ENCODE measurements around the gene HOXD4.
A peak's percentile ranks its signal among the peaks of the same experiment; 100 is the strongest.

HOXD4 gene

GRCh38 chr2:176178038-176178756 is 26.8 kb downstream of the HOXD4 start:
- H3K4me3 ChIP-seq (ENCODE audit: low read depth, low read length), result peak overlapping the region; percentile 29
- H3K27ac ChIP-seq, result no peak overlapping the region
- TF ChIP-seq, protein P1, sequence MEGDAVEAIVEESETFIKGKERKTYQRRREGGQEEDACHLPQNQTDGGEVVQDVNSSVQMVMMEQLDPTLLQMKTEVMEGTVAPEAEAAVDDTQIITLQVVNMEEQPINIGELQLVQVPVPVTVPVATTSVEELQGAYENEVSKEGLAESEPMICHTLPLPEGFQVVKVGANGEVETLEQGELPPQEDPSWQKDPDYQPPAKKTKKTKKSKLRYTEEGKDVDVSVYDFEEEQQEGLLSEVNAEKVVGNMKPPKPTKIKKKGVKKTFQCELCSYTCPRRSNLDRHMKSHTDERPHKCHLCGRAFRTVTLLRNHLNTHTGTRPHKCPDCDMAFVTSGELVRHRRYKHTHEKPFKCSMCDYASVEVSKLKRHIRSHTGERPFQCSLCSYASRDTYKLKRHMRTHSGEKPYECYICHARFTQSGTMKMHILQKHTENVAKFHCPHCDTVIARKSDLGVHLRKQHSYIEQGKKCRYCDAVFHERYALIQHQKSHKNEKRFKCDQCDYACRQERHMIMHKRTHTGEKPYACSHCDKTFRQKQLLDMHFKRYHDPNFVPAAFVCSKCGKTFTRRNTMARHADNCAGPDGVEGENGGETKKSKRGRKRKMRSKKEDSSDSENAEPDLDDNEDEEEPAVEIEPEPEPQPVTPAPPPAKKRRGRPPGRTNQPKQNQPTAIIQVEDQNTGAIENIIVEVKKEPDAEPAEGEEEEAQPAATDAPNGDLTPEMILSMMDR (IDR thresholded peaks at IDR 0.05; ENCODE audit: low read depth, low read length, missing control alignments), result no peak
- peaks cover 67% of the 10 kb centered on the region for H3K27me3 ChIP-seq (replicated peaks)
- in situ Hi-C loops (cut with HindIII; ENCODE audit: low pct_ligation_motif_present, low sequenced_read_pairs), result no loop called here
- DNase-seq, result no peak
- H3K36me3 ChIP-seq (replicated peaks), result no peaks in the 10 kb centered on the region

DNA sequence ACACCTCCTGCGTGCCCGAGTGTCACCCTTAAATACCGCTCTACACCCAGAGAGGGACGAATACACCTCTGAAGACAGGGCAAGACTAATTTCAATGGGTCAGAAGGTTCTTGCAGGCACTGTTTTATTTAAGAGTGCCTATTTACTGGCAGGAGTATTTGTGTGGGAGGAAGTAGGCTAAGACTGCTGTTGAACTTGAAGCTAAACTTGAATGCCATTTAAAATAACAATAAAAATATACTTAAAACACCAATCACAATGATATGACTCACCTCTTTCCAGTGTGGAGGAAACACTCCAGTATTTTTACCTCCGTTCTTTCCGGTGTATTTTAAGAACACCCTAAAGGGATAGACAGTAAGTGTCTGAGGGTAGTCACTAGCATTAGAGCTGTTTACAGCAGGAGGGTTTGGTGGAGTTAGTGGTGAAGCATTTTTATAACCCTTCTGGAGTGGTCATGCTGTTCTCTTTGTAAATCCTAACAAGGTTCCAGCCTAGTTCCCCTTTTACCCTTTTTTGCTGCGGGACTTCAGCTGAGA is 27.5 kb downstream of the HOXD4 start:
- H3K27ac ChIP-seq, result no peak overlapping the region
- TF ChIP-seq, protein P1 (IDR thresholded peaks at IDR 0.05; ENCODE audit: low read depth, low read length, missing control alignments), result no peak
- H3K27me3 ChIP-seq (replicated peaks), result peaks cover 60% of the 10 kb centered on the region
- no peak for DNase-seq
- H3K36me3 ChIP-seq (replicated peaks), result no peaks in the 10 kb centered on the region
- no peak overlapping the region for H3K4me3 ChIP-seq (ENCODE audit: low read depth, low read length)
- in situ Hi-C loops (cut with HindIII; ENCODE audit: low pct_ligation_motif_present, low sequenced_read_pairs), result no loop called here

DNA sequence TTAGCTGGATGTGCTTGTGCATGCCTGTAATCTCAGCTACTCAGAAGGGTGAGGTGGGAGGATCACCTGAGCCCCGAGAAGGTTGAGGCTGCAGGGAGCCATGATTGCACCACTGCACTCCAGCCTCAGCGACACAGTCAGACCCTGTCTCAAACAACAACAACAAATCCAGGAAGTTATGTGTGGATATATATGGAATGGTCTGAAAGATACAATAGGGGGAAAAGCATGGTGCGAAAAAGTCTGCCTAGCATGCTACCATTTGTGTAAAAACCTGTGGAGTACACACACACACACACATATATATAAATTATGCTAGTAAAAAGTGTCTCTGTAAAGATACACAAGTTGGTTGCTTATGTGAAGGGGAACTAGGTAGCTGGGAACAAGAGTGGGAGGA is 30.2 kb downstream of the HOXD4 start:
- H3K27ac ChIP-seq, result no peak overlapping the region
- no peak for DNase-seq
- H3K27me3 ChIP-seq (replicated peaks), result peaks cover 45% of the 10 kb centered on the region
- no peak overlapping the region for H3K4me3 ChIP-seq (ENCODE audit: low read depth, low read length)
- in situ Hi-C loops (cut with HindIII; ENCODE audit: low pct_ligation_motif_present, low sequenced_read_pairs), result no loop called here
- no peaks in the 10 kb centered on the region for H3K36me3 ChIP-seq (replicated peaks)
- TF ChIP-seq, protein P1 (IDR thresholded peaks at IDR 0.05; ENCODE audit: low read depth, low read length, missing control alignments), result no peak

- no peak for DNase-seq
- peaks cover 49% of the 10 kb centered on the region for H3K27me3 ChIP-seq (replicated peaks)
Measured at GRCh38 chr2:176182671-176183070, 31.3 kb downstream of the HOXD4 start.

DNA sequence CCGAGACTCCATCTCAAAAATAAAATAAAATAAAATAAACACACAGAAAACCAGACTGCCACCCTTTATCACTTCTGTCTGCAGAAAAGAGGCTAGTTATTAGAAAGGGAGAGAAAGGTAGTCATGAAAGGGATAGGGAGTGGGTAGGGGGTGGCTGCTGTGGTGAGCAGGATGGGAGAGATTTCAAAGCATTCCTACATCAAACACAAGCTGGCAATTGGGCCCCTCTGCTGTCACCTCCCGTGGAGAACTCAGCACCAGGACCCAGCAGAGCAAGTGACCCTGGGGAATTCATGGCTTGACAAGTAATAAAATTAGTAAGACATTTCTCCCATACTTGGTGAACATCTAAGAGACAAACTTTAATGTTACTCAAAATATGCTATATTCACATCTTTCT is 33.4 kb downstream of the HOXD4 start:
- in situ Hi-C loops (cut with HindIII; ENCODE audit: low pct_ligation_motif_present, low sequenced_read_pairs), result no loop called here
- no peaks in the 10 kb centered on the region for H3K36me3 ChIP-seq (replicated peaks)
- H3K27me3 ChIP-seq (replicated peaks), result peaks cover 50% of the 10 kb centered on the region
- no peak for DNase-seq
- no peak overlapping the region for H3K27ac ChIP-seq
- TF ChIP-seq, protein P1 (IDR thresholded peaks at IDR 0.05; ENCODE audit: low read depth, low read length, missing control alignments), result no peak
- H3K4me3 ChIP-seq (ENCODE audit: low read depth, low read length), result no peak overlapping the region

More at GRCh38 chr2:176182671-176183070, 31.3 kb downstream of the HOXD4 start:
- TF ChIP-seq, protein P1 (IDR thresholded peaks at IDR 0.05; ENCODE audit: low read depth, low read length, missing control alignments), result no peak
- in situ Hi-C loops (cut with HindIII; ENCODE audit: low pct_ligation_motif_present, low sequenced_read_pairs), result no loop called here
- H3K4me3 ChIP-seq (ENCODE audit: low read depth, low read length), result no peak overlapping the region
- H3K27ac ChIP-seq, result no peak overlapping the region
- no peaks in the 10 kb centered on the region for H3K36me3 ChIP-seq (replicated peaks)
